Keratinocyte (primary cell): Measurements from ENCODE around the gene MMP23B. TPM values are rescaled to one million over a fixed set of nuclear protein-coding genes. Genes with fewer than 3 reads are reported as not detected.

Experiments
- DNase-seq: peaks from one replicate; pipeline ENCODE4 v3.0.0-alpha.2; 2011; ENCODE audit warnings: low read depth, missing footprints, low spot score
- FAIRE-seq: peaks from 2 replicates; lab custom pipeline; 2011; peaks lifted over from hg19 to GRCh38; lab: Jason Lieb, UNC
- H2AFZ ChIP-seq: 2 replicates; pipeline ENCODE4 v1.6.0; 2012; ENCODE audit warnings: low read length, control low read depth, inconsistent platforms; ENCODE audit not compliant: control insufficient read depth
- H3K27ac ChIP-seq: 2 replicates; pipeline ENCODE4 v1.5.1; 2011; ENCODE audit warnings: low read length; ENCODE audit not compliant: control insufficient read depth, insufficient read depth
- H3K27me3 ChIP-seq: 3 replicates; pipeline ENCODE4 v1.6.0; 2011; ENCODE audit warnings: low read length; ENCODE audit not compliant: control insufficient read depth, insufficient read depth; ENCODE audit errors: extremely low read depth
- H3K36me3 ChIP-seq, 2 experiments: 2 replicates in 1 of 2; 3 replicates in 1 of 2; pipeline ENCODE4 v1.5.1; 2011; ENCODE audit warnings: low read length in 2 of 2, mild to moderate bottlenecking in 1 of 2; ENCODE audit not compliant: control insufficient read depth in 2 of 2, insufficient read depth in 2 of 2; ENCODE audit errors: extremely low read depth in 1 of 2
- H3K4me1 ChIP-seq: 3 replicates; pipeline ENCODE4 v1.5.1; 2011; ENCODE audit warnings: low read length; ENCODE audit not compliant: control insufficient read depth, insufficient read depth; ENCODE audit errors: extremely low read depth
- H3K4me2 ChIP-seq: 3 replicates; pipeline ENCODE4 v1.6.0; 2011; ENCODE audit warnings: low read depth, low read length; ENCODE audit not compliant: control insufficient read depth, insufficient read depth; ENCODE audit errors: extremely low read depth
- H3K4me3 ChIP-seq, 3 experiments: fragments of 200-600 bp in 1 of 3; sonication (generic) in 1 of 3; 2 replicates in 2 of 3; 3 replicates in 1 of 3; pipeline ENCODE4 v1.5.1; 2011 to 2016; ENCODE audit warnings: low read length in 3 of 3, mild to moderate bottlenecking in 3 of 3, control low read depth in 2 of 3, inconsistent platforms in 1 of 3, low read depth in 1 of 3, mixed read lengths in 1 of 3, mixed run types in 1 of 3, moderate library complexity in 1 of 3; ENCODE audit not compliant: control insufficient read depth in 2 of 3, insufficient read depth in 2 of 3; ENCODE audit errors: extremely low read depth in 1 of 3
- H3K79me2 ChIP-seq: 2 replicates; pipeline ENCODE4 v1.6.0; 2012; ENCODE audit warnings: low read length; ENCODE audit not compliant: control insufficient read depth, insufficient read depth
- H3K9ac ChIP-seq: 3 replicates; pipeline ENCODE4 v1.6.0; 2011; ENCODE audit warnings: low read length; ENCODE audit not compliant: control insufficient read depth, insufficient read depth; ENCODE audit errors: extremely low read depth
- H3K9me1 ChIP-seq: 3 replicates; pipeline ENCODE4 v1.6.0; 2011; ENCODE audit warnings: low read length; ENCODE audit not compliant: control insufficient read depth, insufficient read depth; ENCODE audit errors: extremely low read depth
- H3K9me3 ChIP-seq: 2 replicates; pipeline ENCODE4 v1.5.1; 2012; ENCODE audit warnings: low read depth, low read length; ENCODE audit not compliant: control insufficient read depth
- H4K20me1 ChIP-seq: 3 replicates; pipeline ENCODE4 v1.6.0; 2011; ENCODE audit warnings: low read length; ENCODE audit not compliant: control insufficient read depth, insufficient read depth; ENCODE audit errors: extremely low read depth
- EZH2 ChIP-seq: IDR thresholded peaks from one replicate; pipeline ENCODE4 v1.6.1; 2012; ENCODE audit warnings: inconsistent platforms, mild to moderate bottlenecking, low read length, moderate library complexity
- dilution Hi-C: fragments of 300-500 bp; cut with MboI; formaldehyde crosslinking; loops from one replicate; pipeline ENCODE4 v1.7.0; 2020; ENCODE audit warnings: low sequenced_read_pairs; ENCODE audit not compliant: extremely low pct_ligation_motif_present
- polyA plus RNA-seq, 5 experiments: library from polyadenylated mRNA; depleted of rRNA in 3 of 5; stranded (reverse) in 3 of 5; stranded (forward) in 1 of 5; unstranded in 1 of 5; fragments of >200 nt; gene quantifications; 1 replicate in 1 of 5; 2 replicates in 3 of 5; 3 replicates in 1 of 5; pipeline versions ENCODE4 v1.2.1 to v1.2.3, GENCODE V29; 2011 to 2012; ENCODE audit warnings: missing spikeins in 2 of 5, low read depth in 1 of 5, low replicate concordance in 1 of 5
- TF ChIP-seq, protein P1 (sequence below), 3 experiments: IDR thresholded peaks in 1 of 3; conservative IDR thresholded peaks in 1 of 3; optimal IDR thresholded peaks in 1 of 3; 2 replicates in 2 of 3; 3 replicates in 1 of 3; pipeline versions ENCODE3 to v1.5.1; 2011; ENCODE audit warnings: low read length in 3 of 3, mild to moderate bottlenecking in 3 of 3, moderate library complexity in 2 of 3, control low read depth in 1 of 3, inconsistent platforms in 1 of 3; ENCODE audit not compliant: insufficient read depth in 2 of 3; ENCODE audit errors: extremely low read depth in 1 of 3

MMP23B gene
- polyA plus RNA-seq, 1 donor (not counting 4 experiments of a cell fraction or from before 2014, with no cell fraction given): not detected

DNA sequence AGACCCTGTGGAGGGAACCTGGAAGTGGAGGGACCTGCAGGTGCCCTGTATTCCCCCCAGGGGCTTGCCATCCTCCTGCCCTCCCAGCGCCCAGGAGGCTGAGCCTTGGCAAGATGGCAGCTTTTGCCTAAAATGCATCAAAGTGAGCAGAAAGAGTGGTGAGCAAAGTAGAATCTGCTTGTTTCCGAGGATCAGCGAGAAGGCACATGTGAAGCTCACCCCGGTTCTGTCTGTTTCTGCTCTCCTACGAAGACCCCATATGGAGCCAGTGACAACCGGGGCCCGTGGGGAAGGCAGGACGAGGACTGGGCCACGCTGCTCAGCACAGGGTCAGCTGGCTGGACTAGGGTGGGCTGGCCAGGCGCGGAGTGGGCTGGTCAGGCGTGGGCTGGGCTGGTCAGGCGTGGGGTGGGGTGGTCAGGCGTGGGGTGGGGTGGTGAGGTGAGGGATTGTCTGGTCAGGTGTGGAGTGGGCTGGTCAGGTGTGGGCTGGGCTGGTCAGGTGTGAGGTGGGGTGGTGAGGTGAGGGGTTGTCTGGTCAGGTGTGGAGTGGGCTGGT, 26.9 kb upstream of the MMP23B start:
- FAIRE-seq: no peak
- H3K9me1 ChIP-seq: no peaks in the 10 kb centered on the region
- no peak for TF ChIP-seq EZH2
- TF ChIP-seq, protein P1, sequence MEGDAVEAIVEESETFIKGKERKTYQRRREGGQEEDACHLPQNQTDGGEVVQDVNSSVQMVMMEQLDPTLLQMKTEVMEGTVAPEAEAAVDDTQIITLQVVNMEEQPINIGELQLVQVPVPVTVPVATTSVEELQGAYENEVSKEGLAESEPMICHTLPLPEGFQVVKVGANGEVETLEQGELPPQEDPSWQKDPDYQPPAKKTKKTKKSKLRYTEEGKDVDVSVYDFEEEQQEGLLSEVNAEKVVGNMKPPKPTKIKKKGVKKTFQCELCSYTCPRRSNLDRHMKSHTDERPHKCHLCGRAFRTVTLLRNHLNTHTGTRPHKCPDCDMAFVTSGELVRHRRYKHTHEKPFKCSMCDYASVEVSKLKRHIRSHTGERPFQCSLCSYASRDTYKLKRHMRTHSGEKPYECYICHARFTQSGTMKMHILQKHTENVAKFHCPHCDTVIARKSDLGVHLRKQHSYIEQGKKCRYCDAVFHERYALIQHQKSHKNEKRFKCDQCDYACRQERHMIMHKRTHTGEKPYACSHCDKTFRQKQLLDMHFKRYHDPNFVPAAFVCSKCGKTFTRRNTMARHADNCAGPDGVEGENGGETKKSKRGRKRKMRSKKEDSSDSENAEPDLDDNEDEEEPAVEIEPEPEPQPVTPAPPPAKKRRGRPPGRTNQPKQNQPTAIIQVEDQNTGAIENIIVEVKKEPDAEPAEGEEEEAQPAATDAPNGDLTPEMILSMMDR (optimal IDR thresholded peaks at IDR 0.05 in 1 of 3, IDR thresholded peaks at IDR 0.05 in 1 of 3, conservative IDR thresholded peaks at IDR 0.05 in 1 of 3; ENCODE audit: extremely low read depth in 1 of 3, insufficient read depth in 2 of 3, low read length in 3 of 3): no peak
- peaks cover 7% of the 10 kb centered on the region for H3K27me3 ChIP-seq
- dilution Hi-C loops: no loop called here
- no peaks in the 10 kb centered on the region for H4K20me1 ChIP-seq
- H3K4me1 ChIP-seq: no peaks in the 10 kb centered on the region
- no peak for DNase-seq
- H3K36me3 ChIP-seq: no peaks in the 10 kb centered on the region
- H3K9me3 ChIP-seq: no peaks in the 10 kb centered on the region
- H3K27ac ChIP-seq: no peak overlapping the region
- no peak overlapping the region for H3K4me3 ChIP-seq
- no peak overlapping the region for H3K9ac ChIP-seq
- H3K4me2 ChIP-seq: no peak overlapping the region
- H3K79me2 ChIP-seq: no peaks in the 10 kb centered on the region
- H2AFZ ChIP-seq: no peak overlapping the region

DNA sequence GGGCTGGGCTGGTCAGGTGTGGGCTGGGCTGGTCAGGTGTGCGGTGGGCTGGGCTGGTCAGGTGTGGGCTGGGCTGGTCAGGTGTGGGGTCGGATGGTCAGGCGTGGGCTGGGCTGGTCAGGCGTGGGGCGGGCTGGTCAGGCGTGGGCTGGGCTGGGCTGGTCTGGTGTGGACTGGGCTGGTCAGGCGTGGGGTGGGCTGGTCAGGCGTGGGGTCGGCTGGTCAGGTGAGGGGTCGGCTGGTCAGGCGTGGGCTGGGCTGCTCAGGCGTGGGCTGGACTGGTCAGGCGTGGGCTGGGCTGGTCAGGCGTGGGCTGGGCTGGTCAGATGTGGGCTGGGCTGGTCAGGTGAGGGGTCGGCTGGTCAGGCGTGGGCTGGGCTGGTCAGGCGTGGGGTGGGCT, 26.2 kb upstream of the MMP23B start:
- H3K9me3 ChIP-seq: no peaks in the 10 kb centered on the region
- H3K4me2 ChIP-seq: no peak overlapping the region
- peaks cover 2% of the 10 kb centered on the region for H3K27me3 ChIP-seq
- dilution Hi-C loops: no loop called here
- no peak overlapping the region for H3K4me3 ChIP-seq
- TF ChIP-seq EZH2: no peak
- TF ChIP-seq, protein P1 (optimal IDR thresholded peaks at IDR 0.05 in 1 of 3, IDR thresholded peaks at IDR 0.05 in 1 of 3, conservative IDR thresholded peaks at IDR 0.05 in 1 of 3; ENCODE audit: extremely low read depth in 1 of 3, insufficient read depth in 2 of 3, low read length in 3 of 3): no peak
- H3K79me2 ChIP-seq: no peaks in the 10 kb centered on the region
- H3K9me1 ChIP-seq: no peaks in the 10 kb centered on the region
- no peaks in the 10 kb centered on the region for H3K4me1 ChIP-seq
- no peak overlapping the region for H3K9ac ChIP-seq
- H3K36me3 ChIP-seq: no peaks in the 10 kb centered on the region
- H4K20me1 ChIP-seq: no peaks in the 10 kb centered on the region
- FAIRE-seq: no peak
- no peak overlapping the region for H2AFZ ChIP-seq
- no peak for DNase-seq
- no peak overlapping the region for H3K27ac ChIP-seq
